Heart left ventricle (tissue), 16 donors: ENCODE measurements around the gene HES5. TPM values are rescaled to one million over a fixed set of nuclear protein-coding genes. Genes with fewer than 3 reads are reported as not detected.
A peak's percentile ranks its signal among the peaks of the same experiment; 100 is the strongest.
"Not testable (repeated sequence)": the region's sequence is repeated elsewhere in the genome, so short reads cannot be mapped to it uniquely, and the experiment has no call there.

ENCODE experiments used
- ATAC-seq, 4 donors: fragments of 200-7000 bp; cut with Tn5 transposase; one replicate each; pipeline ENCODE4 v1.9.1; 2020 to 2022; ENCODE audit warnings: moderate library complexity in 4 of 4, mild to moderate bottlenecking in 3 of 4, moderate number of reproducible peaks in 1 of 4
- DNase-seq, 5 donors: peaks; one replicate each; pipeline ENCODE4 v3.0.0-alpha.2; 2020
- H3K27ac ChIP-seq, 12 donors: fragments of 200-600 bp; sonication (generic) in 4 of 12; one replicate each; pipeline versions ENCODE4 v1.5.0 to v1.8.0; 2016 to 2022; ENCODE audit warnings: mild to moderate bottlenecking in 2 of 12
- H3K27me3 ChIP-seq, 9 donors: fragments of 200-600 bp; sonication (generic) in 2 of 9; one replicate each; pipeline versions ENCODE4 v1.5.1 to v1.8.0; 2016 to 2022; ENCODE audit warnings: mild to moderate bottlenecking in 3 of 9
- H3K36me3 ChIP-seq, 9 donors: fragments of 200-600 bp; sonication (generic) in 2 of 9; one replicate each; pipeline versions ENCODE4 v1.5.0 to v1.8.0; 2018 to 2022; ENCODE audit warnings: mild to moderate bottlenecking in 2 of 9
- H3K4me1 ChIP-seq, 12 donors: fragments of 200-600 bp; sonication (generic) in 4 of 12; one replicate each; pipeline versions ENCODE4 v1.5.0 to v1.8.0; 2016 to 2022; ENCODE audit warnings: mild to moderate bottlenecking in 3 of 12
- H3K4me3 ChIP-seq, 12 donors: fragments of 200-600 bp; sonication (generic) in 4 of 12; one replicate each; pipeline versions ENCODE4 v1.5.0 to v1.8.0; 2017 to 2022; ENCODE audit warnings: mild to moderate bottlenecking in 9 of 12, moderate library complexity in 4 of 12
- H3K9me3 ChIP-seq, 12 donors: fragments of 200-600 bp; sonication (generic) in 4 of 12; one replicate each; pipeline versions ENCODE4 v1.5.0 to v1.8.0; 2016 to 2022; ENCODE audit warnings: mild to moderate bottlenecking in 1 of 12
- CTCF ChIP-seq, 12 donors: fragments of 200-600 bp; sonication (generic) in 4 of 12; IDR thresholded peaks; one replicate each; pipeline versions ENCODE4 v1.5.0 to v1.8.0; 2018 to 2022; ENCODE audit warnings: antibody characterized with exemption in 12 of 12, mild to moderate bottlenecking in 5 of 12
- POLR2A ChIP-seq, 2 donors: fragments of 450-650 bp; IDR thresholded peaks; one replicate each; pipeline ENCODE4 v1.6.1; 2017; ENCODE audit warnings: antibody characterized with exemption in 2 of 2, mild to moderate bottlenecking in 2 of 2, moderate library complexity in 2 of 2
- WGBS, 4 donors: extraction: QIAGEN DNeasy Blood & Tissue Kit in 2 of 4; methylation state at CpG; one replicate each; pipeline versions ENCODE4 v1.1.5 to v1.1.7; 2013 to 2018; 5-methylcytosine and 5-hydroxymethylcytosine counted together
- intact Hi-C, 10 donors: fragments of 100-400 bp; cut with DNase I; formaldehyde crosslinking; loops; one replicate each; pipeline versions ENCODE4 v1.11.1 to v1.14.2; 2022
- long read RNA-seq, 3 donors: library from polyadenylated mRNA; unstranded; transcript quantifications; one replicate each; pipeline ENCODE4 v2.0.0, GENCODE V29; 2020 to 2021
- polyA plus RNA-seq, 2 donors: library from polyadenylated mRNA; stranded (reverse); fragments of 200-250 nt; gene quantifications; one replicate each; pipeline ENCODE4 v1.2.3, GENCODE V29; 2013
- total RNA-seq, 9 donors: library from RNA; depleted of rRNA in 2 of 9; stranded (reverse); fragments of >200 nt in 2 of 9; fragmentation: NEBNext Ultra II Directional in 3 of 9; extraction: Animal tissue kit (Norgen Biotek cat#: 25700) in 3 of 9; gene quantifications; one replicate each; pipeline versions ENCODE4 v1.1.0 to v1.2.4, GENCODE V29; 2016 to 2023
- donor health status: ischemic (EF 13 %, LVEDD 7.1; RV severe dilation, severe dysfunction).
- donor health status: healthy with polysubstance abuse.
- donor health status: DM: no; HTN: yes; CAD: no.
- donor health status: DM: no; HTN: no; CAD: no.
- donor health status: ischemic (EF 25% LVEDD 6.9; RV normal size, moderate dysfunction).
- donor health status: ischemic (EF 25% LVEDD 5.7; RV mildly dilated, moderate dysfunction).
- donor health status: healthy.
- donor health status: DM: yes; HTN: yes; CAD: no.
- donor health status: ischemic (EF 35%, LVEDD 5.7; RV mildly dilated, moderate dysfunction).
- donor health status: nonischemic (EF 11% LVEDD 7.7; RV severe dilation, severe dysfunction).
- donor health status: DM: yes; HTN: yes; CAD: no.
- donor health status: PGD.
- donor health status: ischemic (EF 29% LVEDD 5.4; RV normal size, mild dysfunction).
- donor health status: nonischemic (EF 23%, LVEDD 6.1; RV moderate dilation, normal function).

HES5 gene
- total RNA-seq (1 to 10 TPM in 7 of 9 donors, under 1 TPM in 2; 0.45 to 2.0 (median 1.3) TPM), polyA plus RNA-seq (under 1 TPM; 0.42 to 0.83 TPM)
- long read RNA-seq, donor 1, partial matches to known transcripts, result 1 of 2 reads
- long read RNA-seq, donor 1, other reads (novel, unspliced or antisense), result 0 of 2 reads
- long read RNA-seq, donor 2, result 0 reads
- long read RNA-seq, donor 3, result 0 reads

GRCh38 chr1:2529784-2530512 is at the start of gene HES5:
Gene HES5, minus strand, starts transcription at chr1:2530263. Its CDS starts 99 bp downstream, at chr1:2530164.
- TF ChIP-seq POLR2A (IDR thresholded peaks at IDR 0.05), result peak in 1 of 2 donors; percentile 72
- no peak for TF ChIP-seq CTCF (IDR thresholded peaks at IDR 0.05)
- intact Hi-C loops, result loop anchor here in 9 of 10 donors (2.0 to 10.0 kb wide), 5 partner anchors 17 to 338 kb away; partner anchors contain the start of genes PEX10 (in 5 of the 9), FAAP20 (in 3 of the 9) and PRXL2B (in 1 of the 9)
- DNase-seq, result peak in 4 of 5 donors; percentile 57 to 69 (median 65)
- Histone ChIP-seq H3K27me3 (peaks cover 0 to 50% (median 0%) of the 10 kb centered on the region in 9 donors), H3K9me3 (no peaks in the 10 kb centered on the region), H3K27ac (peak within 1 kb of the TSS in 11 of 12 donors; percentile 24 to 92 (median 83)), H3K36me3 (no peaks in the 10 kb centered on the region), H3K4me1 (peaks cover 19 to 65% (median 50%) of the 10 kb centered on the region in 12 donors), H3K4me3 (peak within 1 kb of the TSS; percentile 32 to 72 (median 52))
- WGBS, 4 donors, result 1 to 3% (median 1%) methylated on average over 8 to 91 of the region's 91 CpGs
- ATAC-seq, result peak in 2 of 4 donors; percentile 3 to 5

- H3K36me3 ChIP-seq, result no peaks in the 10 kb centered on the region
- intact Hi-C loops, result loop anchor here in 1 of 10 donors (2.0 kb wide), 1 partner anchor 22 kb away; the partner anchor contains the start of gene TNFRSF14
- peak in 1 of 12 donors; percentile 0 for TF ChIP-seq CTCF (IDR thresholded peaks at IDR 0.05)
- TF ChIP-seq POLR2A (IDR thresholded peaks at IDR 0.05), result no peak
- peak overlapping the region; percentile 53 to 93 (median 88) for H3K27ac ChIP-seq
- DNase-seq, result no peak
- peaks cover 0 to 52% (median 22%) of the 10 kb centered on the region in 12 donors for H3K4me1 ChIP-seq
- H3K27me3 ChIP-seq, result peaks cover 0 to 7% (median 0%) of the 10 kb centered on the region in 9 donors
- WGBS, 4 donors, result 48 to 58% (median 50%) methylated on average over 4 of the region's 4 CpGs
- peak overlapping the region in 2 of 12 donors; percentile 32 to 38 for H3K4me3 ChIP-seq
- no peak for ATAC-seq
- H3K9me3 ChIP-seq, result peaks cover 0 to 4% (median 0%) of the 10 kb centered on the region in 12 donors
These were observed 48.7 kb upstream of the HES5 start for GRCh38 chr1:2578758-2579118.

- not testable (repeated sequence) for H3K36me3 ChIP-seq, ATAC-seq, H3K27me3 ChIP-seq
- peaks cover 0 to 12% (median 3%) of the 10 kb centered on the region in 12 donors for H3K9me3 ChIP-seq
- H3K4me1 ChIP-seq, result peaks cover 0 to 46% (median 22%) of the 10 kb centered on the region in 12 donors
- intact Hi-C loops, result loop anchor here in 1 of 10 donors (2.0 kb wide), 1 partner anchor 21 kb away; the partner anchor contains the start of gene TNFRSF14
- peak in 2 of 5 donors; percentile 22 to 58 for DNase-seq
- 63 to 81% (median 71%) methylated on average over 13 to 22 of the region's 23 CpGs for WGBS, 4 donors
- H3K4me3 ChIP-seq, result peak overlapping the region in 8 of 12 donors; percentile 8 to 39 (median 30)
- H3K27ac ChIP-seq, result peak overlapping the region; percentile 66 to 93 (median 88)
These were observed 47.6 kb upstream of the HES5 start for GRCh38 chr1:2577565-2578075.

GRCh38 chr1:2575801-2576663 is 46.0 kb upstream of the HES5 start:
- H3K27ac ChIP-seq, result peak overlapping the region; percentile 23 to 89 (median 80)
- peak in 1 of 4 donors; percentile 20 for ATAC-seq

More at GRCh38 chr1:2575801-2576663, 46.0 kb upstream of the HES5 start:
- peak overlapping the region in 2 of 12 donors; percentile 17 to 19 for H3K4me3 ChIP-seq
- intact Hi-C loops, result loop anchor here in 2 of 10 donors (1.0 to 2.0 kb wide), 2 partner anchors 19 to 20 kb away; partner anchors contain the start of gene TNFRSF14 (in 2 of the 2)
- DNase-seq, result peak in 2 of 5 donors; percentile 22 to 66
- peaks cover 0 to 12% (median 3%) of the 10 kb centered on the region in 12 donors for H3K9me3 ChIP-seq
- WGBS, 4 donors, result 68 to 81% (median 71%) methylated on average over 18 to 23 of the region's 23 CpGs
- peaks cover 0 to 40% (median 22%) of the 10 kb centered on the region in 12 donors for H3K4me1 ChIP-seq
- H3K36me3 ChIP-seq, result no peaks in the 10 kb centered on the region
- H3K27me3 ChIP-seq, result peaks cover 0 to 7% (median 0%) of the 10 kb centered on the region in 9 donors
- TF ChIP-seq CTCF (IDR thresholded peaks at IDR 0.05), result no peak
- no peak for TF ChIP-seq POLR2A (IDR thresholded peaks at IDR 0.05)
